ENCODE results near the gene PALMD.
A peak's percentile ranks its signal among the peaks of the same experiment; 100 is the strongest.

Gene PALMD

DNA sequence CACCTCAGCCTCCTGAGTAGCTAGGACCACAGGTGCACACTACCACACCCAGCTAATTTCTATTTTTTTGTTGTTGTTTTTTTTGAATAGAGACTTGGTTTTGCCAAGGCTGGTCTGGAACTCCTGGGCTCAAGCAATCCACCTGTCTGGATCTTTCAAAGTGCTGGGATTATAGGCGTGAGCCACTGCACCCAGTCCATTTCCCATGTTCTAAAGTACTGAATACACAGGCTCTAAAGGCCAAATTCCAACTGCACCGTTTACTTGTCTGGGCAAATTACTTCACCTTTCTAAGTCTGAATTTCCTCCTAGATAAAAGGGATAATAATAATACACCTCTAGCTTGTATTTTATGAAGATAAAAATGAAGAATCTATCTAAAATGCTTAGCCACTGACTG, 80.9 kb downstream of the PALMD start:
- no peak overlapping the region for H3K4me3 ChIP-seq (ENCODE audit: low read depth, low read length)
- TF ChIP-seq, protein P1, sequence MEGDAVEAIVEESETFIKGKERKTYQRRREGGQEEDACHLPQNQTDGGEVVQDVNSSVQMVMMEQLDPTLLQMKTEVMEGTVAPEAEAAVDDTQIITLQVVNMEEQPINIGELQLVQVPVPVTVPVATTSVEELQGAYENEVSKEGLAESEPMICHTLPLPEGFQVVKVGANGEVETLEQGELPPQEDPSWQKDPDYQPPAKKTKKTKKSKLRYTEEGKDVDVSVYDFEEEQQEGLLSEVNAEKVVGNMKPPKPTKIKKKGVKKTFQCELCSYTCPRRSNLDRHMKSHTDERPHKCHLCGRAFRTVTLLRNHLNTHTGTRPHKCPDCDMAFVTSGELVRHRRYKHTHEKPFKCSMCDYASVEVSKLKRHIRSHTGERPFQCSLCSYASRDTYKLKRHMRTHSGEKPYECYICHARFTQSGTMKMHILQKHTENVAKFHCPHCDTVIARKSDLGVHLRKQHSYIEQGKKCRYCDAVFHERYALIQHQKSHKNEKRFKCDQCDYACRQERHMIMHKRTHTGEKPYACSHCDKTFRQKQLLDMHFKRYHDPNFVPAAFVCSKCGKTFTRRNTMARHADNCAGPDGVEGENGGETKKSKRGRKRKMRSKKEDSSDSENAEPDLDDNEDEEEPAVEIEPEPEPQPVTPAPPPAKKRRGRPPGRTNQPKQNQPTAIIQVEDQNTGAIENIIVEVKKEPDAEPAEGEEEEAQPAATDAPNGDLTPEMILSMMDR (IDR thresholded peaks at IDR 0.05; ENCODE audit: low read depth, low read length), result no peak

DNA sequence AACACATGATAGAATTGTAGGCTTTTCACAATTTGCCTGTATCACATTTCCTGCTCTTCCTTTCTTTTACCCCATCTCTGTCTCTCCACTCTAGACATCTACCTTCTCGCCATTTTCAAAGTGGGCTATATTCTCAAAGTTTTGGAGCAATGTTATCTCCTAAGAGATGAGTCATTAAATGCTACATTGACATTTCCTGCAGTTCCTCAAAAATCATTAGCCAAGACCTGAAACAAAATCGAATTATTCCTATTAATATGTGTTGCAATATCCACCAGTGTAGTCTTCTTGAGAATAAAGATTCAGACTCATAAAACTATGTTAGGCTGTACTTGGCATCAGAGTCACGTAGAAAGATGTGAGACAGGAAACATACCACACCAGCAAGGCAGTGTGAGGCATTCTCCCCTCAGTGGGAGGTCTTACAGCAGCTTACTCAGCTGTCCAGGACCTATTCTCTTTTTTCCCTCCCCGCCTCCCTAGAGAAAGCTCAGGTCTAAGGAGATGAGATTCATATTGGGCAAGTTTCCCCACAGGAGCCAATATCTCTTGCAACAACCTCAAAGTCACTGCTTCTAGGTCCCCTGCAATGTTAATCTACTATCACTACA, 81.8 kb downstream of the PALMD start:
- TF ChIP-seq, protein P1 (IDR thresholded peaks at IDR 0.05; ENCODE audit: low read depth, low read length), result no peak
- H3K4me3 ChIP-seq (ENCODE audit: low read depth, low read length), result no peak overlapping the region

DNA sequence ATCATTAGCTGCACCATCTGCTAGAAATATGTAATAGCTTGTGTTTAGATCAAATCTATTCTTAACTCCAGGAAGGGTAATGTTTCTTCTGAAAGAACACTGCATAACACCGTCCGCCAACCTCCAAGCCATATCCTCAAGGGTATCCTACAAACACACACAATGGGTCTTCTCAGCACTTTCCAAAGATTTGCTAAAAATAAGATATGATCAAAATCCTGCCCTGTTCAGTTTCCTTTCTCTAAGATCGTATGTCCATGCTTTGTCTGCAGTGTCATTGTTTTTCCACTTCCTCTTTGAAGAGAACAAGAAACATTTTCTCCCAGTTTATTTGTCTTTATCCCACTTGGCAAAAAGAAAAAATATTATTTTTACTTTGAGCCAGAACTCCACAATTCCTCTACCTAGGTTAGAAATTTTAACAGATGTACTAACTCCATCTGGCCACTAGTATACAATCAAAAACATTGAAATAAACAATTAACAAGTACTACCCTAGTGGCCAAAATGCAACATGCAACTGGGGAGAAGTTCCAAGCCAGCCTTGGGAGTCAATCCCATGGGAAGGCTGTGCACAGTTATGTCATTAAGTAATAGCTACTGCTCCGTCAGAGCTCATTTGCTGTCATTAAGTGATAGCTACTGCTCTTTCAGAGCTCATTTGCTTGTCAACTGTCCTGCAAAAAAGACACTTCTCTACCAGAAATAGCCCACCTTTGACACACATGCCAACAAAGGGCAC, 82.8 kb downstream of the PALMD start:
- TF ChIP-seq, protein P1 (IDR thresholded peaks at IDR 0.05; ENCODE audit: low read depth, low read length), result peak; percentile 37

DNA sequence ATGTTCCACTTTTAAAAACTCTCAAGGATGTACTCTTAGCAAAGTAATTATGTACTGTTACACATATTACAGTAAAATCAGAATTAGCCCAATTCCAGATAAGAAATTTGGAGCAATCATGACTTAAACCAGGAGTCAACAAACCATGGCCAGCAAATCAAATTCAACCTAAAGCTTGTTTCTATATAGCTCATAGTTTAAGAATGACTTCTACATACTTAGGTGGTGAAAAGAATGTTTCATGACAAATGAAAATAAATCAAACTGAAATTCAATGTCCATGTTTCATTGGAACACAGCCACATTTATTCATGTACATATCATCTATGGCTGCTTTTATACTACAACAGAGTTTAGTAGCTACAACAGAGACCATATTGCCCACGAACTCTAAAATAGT, 85.5 kb downstream of the PALMD start:
- TF ChIP-seq, protein P1 (IDR thresholded peaks at IDR 0.05; ENCODE audit: low read depth, low read length), result no peak

More for the DNA sequence above, 82.8 kb downstream of the PALMD start:
- no peak overlapping the region for H3K4me3 ChIP-seq (ENCODE audit: low read depth, low read length)

DNA sequence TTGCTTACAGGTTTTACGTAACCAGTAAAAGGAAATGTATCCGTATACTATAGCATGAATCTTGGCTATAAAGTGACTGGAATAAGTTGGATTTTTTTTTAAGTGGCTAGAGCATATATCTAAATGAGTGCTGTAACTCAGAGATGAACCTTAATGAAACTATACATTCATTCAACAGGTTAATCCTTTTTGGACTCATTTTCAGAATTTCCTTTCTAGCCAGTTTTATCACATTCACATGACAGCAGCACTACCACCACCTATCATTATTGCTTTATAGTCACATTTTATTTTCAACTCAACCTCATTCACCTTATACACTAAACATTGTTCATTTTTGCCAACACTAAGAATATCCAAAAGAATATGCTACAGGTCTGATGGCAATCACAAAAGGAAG, 89.9 kb downstream of the PALMD start:
- TF ChIP-seq, protein P1 (IDR thresholded peaks at IDR 0.05; ENCODE audit: low read depth, low read length), result no peak

More for the DNA sequence above, 85.5 kb downstream of the PALMD start:
- H3K4me3 ChIP-seq (ENCODE audit: low read depth, low read length), result no peak overlapping the region

DNA sequence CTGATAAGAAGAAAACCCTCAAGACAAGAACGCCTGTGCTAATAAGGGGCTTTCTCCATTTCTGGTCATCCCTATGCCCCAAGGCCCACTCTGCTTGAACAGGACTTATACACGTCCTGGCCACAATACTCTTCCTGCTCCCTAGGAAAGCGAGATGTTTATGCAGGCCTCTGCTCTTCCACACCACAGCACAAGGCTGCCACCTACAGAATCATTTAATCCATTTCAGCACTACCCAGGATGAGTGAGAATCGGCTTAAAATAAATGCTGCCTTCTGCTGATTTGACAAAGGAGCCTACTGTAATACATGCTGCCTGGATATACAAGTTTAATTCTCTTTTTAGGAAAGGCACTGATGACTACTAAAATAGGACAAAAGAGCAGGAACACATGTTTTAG, 91.1 kb downstream of the PALMD start:
- TF ChIP-seq, protein P1 (IDR thresholded peaks at IDR 0.05; ENCODE audit: low read depth, low read length), result peak; percentile 36; the same call in 1 of the 2 replicates

More for the DNA sequence above, 89.9 kb downstream of the PALMD start:
- no peak overlapping the region for H3K4me3 ChIP-seq (ENCODE audit: low read depth, low read length)

DNA sequence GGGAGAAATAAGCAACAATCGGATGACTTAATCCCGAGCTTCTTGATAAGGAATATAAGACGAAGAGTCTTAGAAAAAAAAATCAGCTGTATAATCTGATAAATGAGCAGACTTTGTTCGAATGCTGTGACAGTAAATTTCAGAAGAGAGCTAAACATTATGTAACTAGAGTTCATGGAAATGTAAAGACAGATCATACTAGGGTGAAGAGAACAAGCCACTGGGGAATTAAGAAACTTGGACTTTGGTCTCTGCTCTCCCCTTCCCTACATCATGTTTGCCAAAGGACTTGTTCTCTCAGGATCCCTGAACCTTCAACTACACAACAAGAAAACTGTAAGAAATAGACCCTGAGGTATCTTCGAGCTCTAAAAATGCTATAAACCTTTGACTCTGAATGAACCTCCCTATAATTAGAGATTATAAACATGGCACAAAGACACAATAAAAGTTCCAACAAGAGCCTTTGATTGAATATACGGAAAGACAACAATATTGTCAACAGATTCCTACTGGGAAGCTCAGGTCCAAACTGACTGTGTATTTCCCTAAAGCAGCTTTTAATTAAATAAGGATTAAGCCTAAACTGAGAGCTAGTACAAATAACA, 93.0 kb downstream of the PALMD start:
- no peak overlapping the region for H3K4me3 ChIP-seq (ENCODE audit: low read depth, low read length)
- TF ChIP-seq, protein P1 (IDR thresholded peaks at IDR 0.05; ENCODE audit: low read depth, low read length), result no peak

More for the DNA sequence above, 91.1 kb downstream of the PALMD start:
- no peak overlapping the region for H3K4me3 ChIP-seq (ENCODE audit: low read depth, low read length)
